Measurements from ENCODE around the gene NCEH1.
A peak's percentile ranks its signal among the peaks of the same experiment; 100 is the strongest.

NCEH1 gene

DNA sequence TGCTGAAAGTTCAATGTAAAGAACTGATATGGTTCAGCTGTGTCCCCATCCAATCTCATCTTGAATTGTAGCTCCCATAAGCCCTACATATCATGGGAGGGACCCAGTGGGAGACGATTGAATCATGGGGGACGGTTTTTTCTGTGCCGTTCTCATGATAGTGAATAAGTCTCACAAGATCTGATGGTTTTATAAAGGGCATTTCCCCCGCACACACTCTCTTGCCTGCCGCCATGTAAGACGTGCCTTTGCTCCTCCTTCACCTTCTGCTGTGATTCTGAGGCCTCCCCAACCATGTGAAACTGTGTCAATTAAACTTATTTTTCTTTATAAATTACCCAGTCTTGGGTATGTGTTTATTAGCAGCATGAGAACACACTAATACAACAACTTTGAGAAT is 101.1 kb downstream of the NCEH1 start:
- TF ChIP-seq, protein P1, sequence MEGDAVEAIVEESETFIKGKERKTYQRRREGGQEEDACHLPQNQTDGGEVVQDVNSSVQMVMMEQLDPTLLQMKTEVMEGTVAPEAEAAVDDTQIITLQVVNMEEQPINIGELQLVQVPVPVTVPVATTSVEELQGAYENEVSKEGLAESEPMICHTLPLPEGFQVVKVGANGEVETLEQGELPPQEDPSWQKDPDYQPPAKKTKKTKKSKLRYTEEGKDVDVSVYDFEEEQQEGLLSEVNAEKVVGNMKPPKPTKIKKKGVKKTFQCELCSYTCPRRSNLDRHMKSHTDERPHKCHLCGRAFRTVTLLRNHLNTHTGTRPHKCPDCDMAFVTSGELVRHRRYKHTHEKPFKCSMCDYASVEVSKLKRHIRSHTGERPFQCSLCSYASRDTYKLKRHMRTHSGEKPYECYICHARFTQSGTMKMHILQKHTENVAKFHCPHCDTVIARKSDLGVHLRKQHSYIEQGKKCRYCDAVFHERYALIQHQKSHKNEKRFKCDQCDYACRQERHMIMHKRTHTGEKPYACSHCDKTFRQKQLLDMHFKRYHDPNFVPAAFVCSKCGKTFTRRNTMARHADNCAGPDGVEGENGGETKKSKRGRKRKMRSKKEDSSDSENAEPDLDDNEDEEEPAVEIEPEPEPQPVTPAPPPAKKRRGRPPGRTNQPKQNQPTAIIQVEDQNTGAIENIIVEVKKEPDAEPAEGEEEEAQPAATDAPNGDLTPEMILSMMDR (IDR thresholded peaks at IDR 0.05; ENCODE audit: extremely low read depth, insufficient read depth, missing control alignments): no peak
- in situ Hi-C loops (cut with MboI; ENCODE audit: low pct_unique_long_range_greater_than_20kb, low sequenced_read_pairs, unreplicated experiment): no loop called here
- DNase-seq (ENCODE audit: low spot score): no peak

DNA sequence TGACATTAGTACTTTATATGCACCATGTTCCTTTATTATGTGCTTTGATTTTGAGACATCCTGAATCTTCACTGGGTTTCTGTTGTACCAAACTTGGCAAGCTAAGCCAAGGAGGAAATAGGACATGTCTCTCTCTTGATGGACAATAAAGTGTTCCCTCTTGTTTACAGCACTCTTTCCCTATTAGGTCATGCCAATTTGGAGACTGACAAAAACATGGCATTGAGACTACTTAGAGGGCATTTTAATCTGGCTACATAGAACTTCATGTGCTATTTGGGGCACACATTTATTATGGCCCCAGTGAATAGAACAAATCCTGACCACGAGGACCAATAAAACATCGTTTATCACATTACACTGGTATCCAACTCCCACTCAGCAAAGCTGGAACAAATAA is 102.3 kb downstream of the NCEH1 start:
- no peak for DNase-seq (ENCODE audit: low spot score)
- in situ Hi-C loops (cut with MboI; ENCODE audit: low pct_unique_long_range_greater_than_20kb, low sequenced_read_pairs, unreplicated experiment): no loop called here
- TF ChIP-seq, protein P1 (IDR thresholded peaks at IDR 0.05; ENCODE audit: extremely low read depth, insufficient read depth, missing control alignments): no peak

DNA sequence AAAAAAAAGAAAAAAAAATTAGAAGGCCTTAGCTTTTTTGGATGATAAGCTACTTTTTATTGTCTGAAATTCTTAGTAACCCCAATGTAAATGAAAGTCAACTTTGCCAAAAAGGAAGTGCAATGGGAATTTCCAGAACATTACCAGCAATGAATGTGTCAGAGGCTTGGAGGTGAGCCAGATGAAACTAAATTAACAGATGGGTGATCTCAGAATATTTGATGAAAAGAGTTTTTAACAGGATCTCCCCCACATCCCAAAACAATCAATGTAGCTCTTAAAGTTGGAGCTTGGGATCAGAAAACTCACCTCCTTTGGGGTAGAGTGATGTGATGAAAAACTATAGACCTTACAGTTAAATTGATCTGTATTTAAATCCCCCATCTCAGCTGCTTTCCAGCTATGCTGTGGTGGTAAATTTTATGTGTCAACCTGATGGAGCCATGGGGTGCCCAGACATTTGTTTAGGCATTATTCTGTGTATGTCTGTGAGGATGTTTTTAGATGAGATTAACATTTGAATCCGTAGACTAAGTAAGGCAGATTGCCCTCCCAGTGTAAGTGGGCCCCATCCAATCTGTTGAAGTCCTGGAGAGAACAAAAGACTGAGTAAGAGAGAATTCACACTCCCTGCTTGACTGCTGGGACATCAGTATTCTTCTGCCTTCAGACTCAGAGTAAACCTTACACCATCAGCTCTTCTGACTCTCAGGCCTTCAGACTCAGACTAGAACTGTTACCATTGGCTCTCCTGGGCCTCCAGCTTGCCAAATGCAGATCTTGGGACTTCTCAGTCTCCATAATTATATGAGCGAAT is 103.4 kb downstream of the NCEH1 start:
- TF ChIP-seq, protein P1 (IDR thresholded peaks at IDR 0.05; ENCODE audit: extremely low read depth, insufficient read depth, missing control alignments): no peak
- in situ Hi-C loops (cut with MboI; ENCODE audit: low pct_unique_long_range_greater_than_20kb, low sequenced_read_pairs, unreplicated experiment): no loop called here
- peak; percentile 30 for DNase-seq (ENCODE audit: low spot score)

DNA sequence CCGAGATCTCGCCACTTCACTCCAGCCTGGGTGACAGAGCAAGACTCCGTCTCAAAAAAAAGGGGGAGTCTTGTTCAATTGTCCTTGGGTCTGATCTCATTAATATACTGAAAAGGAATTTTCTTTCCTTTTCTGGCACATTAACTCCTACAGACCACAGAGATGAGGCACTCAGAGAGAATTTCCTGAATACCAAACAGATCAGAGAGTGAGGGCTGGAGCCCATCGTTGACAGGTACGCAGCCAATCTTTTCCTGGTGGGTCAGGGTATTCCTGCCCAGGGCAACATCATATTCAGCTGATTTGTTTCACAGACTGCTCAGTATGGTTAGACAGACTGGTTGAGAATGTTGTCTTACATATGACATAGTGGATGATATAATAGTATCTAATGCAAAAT is 104.8 kb downstream of the NCEH1 start:
- TF ChIP-seq, protein P1 (IDR thresholded peaks at IDR 0.05; ENCODE audit: extremely low read depth, insufficient read depth, missing control alignments): no peak
- in situ Hi-C loops (cut with MboI; ENCODE audit: low pct_unique_long_range_greater_than_20kb, low sequenced_read_pairs, unreplicated experiment): no loop called here
- DNase-seq (ENCODE audit: low spot score): no peak

DNA sequence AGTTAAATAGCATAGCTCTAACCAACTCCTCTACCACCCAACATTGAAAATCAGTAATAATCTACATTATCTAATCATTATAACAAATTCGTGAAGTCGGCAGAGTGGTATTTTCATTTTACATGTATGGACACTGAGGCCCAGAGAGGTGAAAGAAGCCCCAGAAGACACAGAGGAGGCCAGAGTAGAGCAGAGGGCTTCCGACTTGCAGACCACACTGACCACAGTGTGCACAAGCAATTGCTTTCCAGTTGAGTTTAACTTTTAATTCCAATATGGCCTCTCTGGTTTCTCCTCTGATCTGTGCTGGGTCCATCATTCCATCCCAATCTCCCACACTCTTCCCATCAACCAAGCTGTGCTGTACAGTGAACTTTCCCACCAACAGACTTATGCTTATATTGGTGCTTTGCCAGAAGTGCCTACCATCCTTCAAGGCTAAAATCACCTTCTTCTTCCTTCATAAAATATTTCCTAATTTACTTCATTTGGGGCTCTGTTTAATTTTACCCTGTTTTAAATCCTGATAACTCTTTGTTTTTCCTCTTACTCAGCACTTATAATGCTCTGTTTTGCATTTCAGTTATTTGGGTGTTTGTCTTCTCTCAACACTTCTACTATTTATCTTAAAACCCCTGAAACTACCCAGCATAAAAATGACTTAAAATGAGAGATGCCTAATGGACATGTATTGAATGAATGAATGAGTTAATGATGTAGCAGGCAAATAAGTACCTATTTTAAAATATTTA is 105.8 kb downstream of the NCEH1 start:
- TF ChIP-seq, protein P1 (IDR thresholded peaks at IDR 0.05; ENCODE audit: extremely low read depth, insufficient read depth, missing control alignments): no peak
- no peak for DNase-seq (ENCODE audit: low spot score)
- in situ Hi-C loops (cut with MboI; ENCODE audit: low pct_unique_long_range_greater_than_20kb, low sequenced_read_pairs, unreplicated experiment): no loop called here

DNA sequence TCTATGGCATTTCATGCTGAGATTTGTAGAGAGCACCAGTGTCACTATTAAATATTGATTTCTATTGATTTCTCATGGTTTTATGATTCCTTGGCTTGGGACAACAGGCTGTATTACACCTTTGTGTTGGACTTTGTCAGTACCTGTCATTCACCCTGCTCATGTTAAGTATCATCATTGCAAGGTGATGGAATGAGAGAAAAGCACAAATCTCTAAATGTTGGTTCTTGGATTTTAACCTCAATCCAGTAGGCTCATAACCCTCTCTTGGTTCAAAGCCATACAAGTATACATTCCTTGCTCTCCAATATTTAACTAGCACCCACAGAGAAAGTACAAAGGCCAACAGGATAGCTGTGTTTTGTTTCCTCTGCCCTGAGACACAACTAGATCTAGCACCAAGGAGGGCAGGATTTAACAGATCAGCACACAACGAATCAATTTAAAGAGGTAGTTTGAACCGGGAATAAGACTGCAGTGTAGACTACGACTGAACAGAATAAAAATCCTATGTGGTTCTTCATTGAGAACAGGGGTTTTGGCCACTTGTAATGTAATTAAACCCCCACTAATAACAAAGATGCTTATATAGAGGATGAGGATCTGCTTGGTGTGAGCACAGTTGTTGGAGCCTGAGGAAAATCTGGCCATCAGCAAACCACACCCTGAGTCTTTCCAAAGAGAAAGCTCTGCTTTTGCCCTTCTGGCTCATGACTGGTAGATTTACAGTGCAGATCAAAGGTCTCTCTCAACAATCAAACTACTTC is 109.6 kb downstream of the NCEH1 start:
- in situ Hi-C loops (cut with MboI; ENCODE audit: low pct_unique_long_range_greater_than_20kb, low sequenced_read_pairs, unreplicated experiment): no loop called here
- DNase-seq (ENCODE audit: low spot score): no peak
- TF ChIP-seq, protein P1 (IDR thresholded peaks at IDR 0.05; ENCODE audit: extremely low read depth, insufficient read depth, missing control alignments): no peak

Data from GM13977 (cell line).